ENCODE measurements around the gene CLIP1.
A peak's percentile ranks its signal among the peaks of the same experiment; 100 is the strongest.
"Not testable (repeated sequence)": the region's sequence is repeated elsewhere in the genome, so short reads cannot be mapped to it uniquely, and the experiment has no call there.

The CLIP1 gene

DNA sequence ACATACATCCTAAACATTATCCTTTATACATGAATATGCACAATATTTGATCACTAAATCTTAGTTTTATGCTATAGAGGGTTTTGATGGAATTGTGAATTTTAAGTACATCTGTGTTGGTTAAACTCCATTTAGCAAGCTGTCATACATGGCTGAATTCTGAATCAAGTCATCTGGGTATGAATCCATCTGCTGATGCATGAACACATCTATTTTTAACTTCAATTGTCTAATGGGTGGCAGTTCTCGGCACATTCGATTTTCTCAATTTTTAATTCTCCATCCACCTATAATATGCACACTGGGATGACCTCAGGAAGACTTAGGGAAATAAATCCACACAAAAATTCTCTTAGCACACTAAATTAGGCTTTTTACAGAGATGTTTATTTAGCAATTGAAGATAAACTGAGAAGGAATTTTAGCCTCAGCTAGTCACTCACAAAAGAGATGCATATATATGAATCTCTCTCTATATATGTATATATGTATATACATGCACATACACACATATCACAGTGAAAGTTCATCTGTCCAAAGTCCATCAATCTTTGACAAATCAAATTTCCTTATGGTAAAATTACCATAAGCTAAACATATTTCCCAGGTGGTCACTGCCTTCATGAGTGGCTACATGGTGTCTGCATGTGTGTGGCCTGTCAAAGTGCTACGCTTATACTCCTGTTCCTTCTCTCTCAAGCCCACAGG is 111.7 kb downstream of the CLIP1 start:
- DNase-seq (ENCODE audit: low read depth), result no peak

DNA sequence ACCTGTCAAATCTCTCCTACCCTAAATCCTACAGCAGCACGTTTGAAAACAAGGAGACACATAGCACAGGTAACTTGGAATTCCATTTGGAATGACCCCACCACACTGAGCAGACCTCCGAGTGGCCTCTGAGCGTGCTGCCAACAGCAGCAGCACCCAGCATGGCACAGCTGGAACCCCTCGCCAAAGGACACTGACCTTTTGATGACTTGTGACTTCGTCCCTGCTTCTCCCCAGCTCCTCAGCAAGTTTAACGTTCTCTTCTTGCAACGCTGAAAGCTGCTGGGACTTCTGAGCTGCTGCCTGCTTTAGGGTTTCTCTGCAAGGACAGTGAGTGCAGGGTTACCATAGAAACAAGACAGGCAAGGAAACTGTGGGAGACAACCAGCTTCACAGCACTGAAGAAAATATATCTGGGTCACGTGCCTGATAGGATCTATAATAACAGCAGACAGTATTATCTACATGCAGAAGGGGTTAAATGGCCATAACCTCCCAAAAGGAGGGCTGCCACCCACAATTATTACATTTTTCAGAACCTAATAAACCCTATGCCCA is 112.8 kb downstream of the CLIP1 start:
- no peak for DNase-seq (ENCODE audit: low read depth)

DNA sequence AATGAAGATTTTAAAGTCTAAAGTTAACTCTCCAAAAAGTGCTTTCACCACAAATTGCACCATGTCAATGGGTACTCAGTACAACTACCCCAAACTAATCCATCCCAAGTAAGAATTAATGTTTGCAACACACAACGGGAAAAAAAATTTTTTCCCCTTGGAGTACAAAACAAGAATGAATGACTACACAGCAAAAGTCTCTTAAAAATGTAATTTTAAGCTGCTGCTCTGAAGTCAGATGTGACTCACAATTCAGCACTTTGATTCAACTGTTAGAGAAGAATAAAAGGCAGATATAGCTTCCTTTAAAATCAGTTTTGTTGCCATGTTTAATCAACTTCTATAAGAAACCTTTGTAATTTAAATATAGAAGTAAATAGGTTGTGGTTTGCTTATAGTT is 113.7 kb downstream of the CLIP1 start:
- DNase-seq (ENCODE audit: low read depth), result no peak

DNA sequence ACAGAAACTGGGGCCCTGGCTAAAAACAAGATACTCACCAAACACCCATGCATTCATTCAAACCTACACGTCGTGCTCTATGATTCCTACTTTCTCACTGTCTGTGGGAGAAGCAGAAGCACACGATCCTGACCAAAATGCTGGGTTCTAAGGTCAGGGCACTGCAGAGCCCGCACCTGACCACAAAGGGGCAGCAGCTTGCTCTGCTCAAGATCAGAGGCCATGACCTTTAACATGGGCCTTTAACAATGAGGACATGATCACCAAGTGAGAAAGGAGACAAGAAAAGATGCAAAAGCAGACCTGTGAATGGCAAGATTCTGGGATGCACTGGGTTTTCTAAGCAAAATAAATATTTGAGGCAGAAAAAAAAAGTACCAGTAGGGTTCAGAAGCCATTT is 116.1 kb downstream of the CLIP1 start:
- DNase-seq (ENCODE audit: low read depth), result no peak

DNA sequence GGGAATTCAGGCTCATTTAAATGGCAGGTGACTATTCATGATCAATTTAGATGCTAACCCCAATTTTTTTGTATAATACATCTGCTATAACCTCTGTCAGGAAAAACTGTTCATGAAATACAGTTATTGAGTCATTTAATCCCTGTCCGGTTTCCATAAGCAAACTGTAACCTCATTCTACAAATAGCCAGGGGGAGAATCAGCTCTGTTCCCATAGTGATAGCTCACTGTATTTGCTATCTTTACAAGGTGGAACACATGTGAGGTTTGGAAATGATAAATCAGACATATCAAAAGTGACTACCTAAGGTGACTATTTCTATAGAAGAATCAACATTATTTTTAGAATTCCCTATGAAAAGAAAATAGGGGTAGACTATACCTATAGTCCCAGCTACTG is 117.5 kb downstream of the CLIP1 start:
- DNase-seq (ENCODE audit: low read depth), result no peak

DNA sequence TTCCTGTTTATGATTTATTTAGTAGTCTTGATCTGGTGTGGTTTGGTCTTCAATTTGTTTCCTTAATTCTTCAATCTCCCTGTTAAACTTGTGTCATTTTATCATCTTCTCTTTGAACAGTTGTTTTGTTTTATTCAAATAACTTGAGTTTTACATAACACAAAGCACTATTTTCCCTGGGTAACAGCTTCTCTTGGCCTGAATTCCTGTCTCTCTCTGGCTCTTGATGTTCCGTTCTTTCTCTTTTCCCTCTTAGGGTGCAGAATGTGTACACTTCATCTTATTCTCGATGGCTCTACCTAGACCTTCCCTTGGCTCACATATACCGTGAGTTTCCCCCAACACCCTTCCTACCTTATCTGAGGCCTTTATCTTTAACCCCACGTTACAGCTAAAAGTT is 119.4 kb downstream of the CLIP1 start:
- no peak for DNase-seq (ENCODE audit: low read depth)

DNA sequence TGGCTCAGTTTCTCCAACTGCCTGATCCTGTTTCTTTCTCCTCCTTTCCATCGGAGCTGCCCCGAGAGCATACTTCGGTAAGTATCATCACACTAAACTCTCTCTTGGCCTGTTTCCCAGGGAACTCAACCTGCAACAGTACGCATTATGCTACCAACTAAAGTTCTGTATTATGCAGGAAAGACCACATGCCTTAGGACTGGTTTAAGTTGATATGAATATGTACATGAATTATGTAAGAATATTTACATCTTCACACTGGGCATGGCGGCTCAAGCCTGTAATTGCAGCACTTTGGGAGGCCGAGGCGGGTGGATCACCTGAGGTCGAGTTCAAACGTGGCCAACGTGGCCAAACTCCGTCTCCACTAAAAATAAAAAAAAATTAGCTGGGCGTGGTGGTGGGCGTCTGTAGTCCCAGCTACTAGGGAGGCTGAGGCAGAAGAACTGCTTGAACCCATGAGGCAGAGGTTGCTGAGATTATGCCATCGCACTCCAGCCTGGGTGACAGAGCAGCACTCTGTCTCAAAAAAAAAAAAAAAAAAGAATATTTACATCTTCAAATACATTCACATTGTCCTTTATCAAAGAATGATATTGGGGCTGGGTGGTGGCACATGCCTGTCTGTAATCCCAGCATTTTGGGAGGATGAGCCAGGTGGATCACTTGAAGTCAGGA is 124.3 kb downstream of the CLIP1 start:
- DNase-seq (ENCODE audit: low read depth), result no peak

DNA sequence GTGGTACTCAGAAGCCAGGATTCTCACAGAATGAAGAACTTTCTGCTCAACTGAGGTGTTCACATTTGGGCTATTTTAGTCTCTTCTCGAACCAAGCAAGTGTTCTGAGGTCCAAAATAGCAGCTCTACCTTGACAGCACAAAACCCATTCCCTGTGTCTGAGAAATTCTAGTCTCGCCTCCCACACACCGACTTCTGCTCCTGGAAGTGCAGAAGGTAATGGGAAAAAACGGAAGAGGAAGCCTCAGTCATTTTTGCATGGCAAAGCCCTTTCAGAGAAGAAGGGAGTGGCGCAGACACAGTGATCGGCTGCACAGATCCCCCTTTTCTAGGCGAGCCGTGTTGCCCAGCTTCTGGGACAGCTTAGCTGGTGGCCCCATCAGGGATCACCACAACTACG is 125.0 kb downstream of the CLIP1 start:
- no peak for DNase-seq (ENCODE audit: low read depth)

DNA sequence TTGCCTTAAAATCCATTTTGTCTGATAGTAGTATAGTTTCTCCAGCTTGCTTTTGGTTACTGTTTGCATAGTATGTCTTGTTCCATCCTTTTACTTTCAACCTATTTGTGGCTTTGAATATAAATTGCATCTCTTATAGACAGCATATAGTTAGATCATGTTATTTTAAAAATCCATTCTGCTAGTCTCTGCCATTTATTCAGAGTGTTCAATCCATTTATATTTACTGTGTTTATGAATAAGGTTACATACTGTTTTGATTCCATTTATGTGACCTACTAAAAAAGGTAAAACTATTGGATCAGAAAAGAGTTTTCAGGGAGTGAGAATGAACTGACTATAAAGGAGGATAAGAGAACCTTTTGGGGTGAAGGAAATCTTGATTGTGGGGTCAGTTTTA is 126.6 kb downstream of the CLIP1 start:
- no peak for DNase-seq (ENCODE audit: low read depth)

DNA sequence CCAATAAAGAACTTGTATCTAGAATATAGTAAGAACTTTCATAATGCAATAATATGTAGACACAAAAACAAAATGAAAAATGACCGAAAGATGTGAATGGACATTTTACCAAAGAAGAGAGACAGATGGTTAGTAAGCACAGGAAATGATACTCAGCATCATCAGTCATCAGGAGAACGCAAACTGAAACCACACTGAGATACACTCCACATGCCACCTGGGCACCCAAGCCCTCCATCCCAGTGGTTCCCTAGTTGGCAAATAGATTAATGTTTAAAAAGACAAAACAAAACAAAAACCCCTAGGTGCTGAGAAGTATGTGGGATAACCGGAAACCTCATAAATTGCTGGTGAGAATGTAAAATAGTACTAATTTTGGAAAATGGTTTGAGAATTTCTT is 129.4 kb downstream of the CLIP1 start:
- no peak for DNase-seq (ENCODE audit: low read depth)

DNA sequence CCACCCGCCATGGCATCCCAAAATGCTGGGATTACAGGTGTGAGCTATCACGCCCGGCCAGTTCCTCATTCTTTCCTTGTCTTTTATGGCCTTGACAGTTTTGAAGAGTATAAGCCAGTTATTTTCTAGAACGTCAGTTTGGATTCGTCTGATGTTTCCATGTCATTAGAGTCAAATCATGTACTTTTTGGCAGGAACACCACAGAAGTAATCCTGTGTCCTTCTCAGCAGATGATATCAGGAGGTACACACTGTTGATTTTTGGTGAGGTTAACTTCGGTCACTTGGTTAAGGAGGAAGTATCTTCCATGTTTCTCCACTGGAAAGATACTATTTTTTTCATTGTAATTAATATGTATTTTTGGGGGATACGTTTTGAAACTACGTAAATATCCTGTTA is 131.0 kb downstream of the CLIP1 start:
- DNase-seq (ENCODE audit: low read depth), result no peak

DNA sequence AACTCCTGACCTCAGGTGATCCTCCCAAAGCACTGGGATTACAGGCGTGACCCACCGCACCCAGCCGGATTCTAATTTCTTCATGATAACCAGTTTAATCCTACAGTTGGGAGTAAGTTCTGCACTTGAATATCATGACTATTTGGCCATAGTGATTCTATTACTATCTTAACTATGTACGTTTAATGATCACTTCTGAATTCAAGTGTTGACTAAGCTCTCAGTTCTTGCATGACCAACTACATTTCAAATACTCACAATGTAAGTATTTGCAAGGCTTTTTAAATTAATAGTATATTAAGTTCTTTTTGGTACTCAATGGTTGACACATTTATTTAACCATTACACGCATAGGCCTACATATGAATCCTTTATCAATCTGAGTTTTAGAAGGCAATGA is 138.8 kb downstream of the CLIP1 start:
- no peak for DNase-seq (ENCODE audit: low read depth)

DNA sequence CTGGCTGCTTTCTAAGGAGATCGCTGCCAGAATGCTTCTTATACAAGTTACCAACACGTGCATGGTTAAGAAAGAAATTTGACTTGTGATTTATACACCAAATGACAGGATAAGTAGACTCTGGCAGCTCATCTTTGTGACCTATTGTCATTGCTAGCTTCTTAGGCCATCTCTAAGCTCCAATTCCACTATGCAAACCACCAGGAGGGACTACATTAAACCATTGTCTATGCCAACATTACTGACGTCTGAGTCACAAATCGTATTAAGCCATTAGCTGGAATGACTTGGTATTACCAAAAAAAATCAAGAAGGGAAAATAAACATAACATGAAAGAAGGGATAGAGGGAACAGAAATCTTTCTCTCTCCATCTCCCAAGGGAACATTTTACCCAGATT is 140.4 kb downstream of the CLIP1 start:
- DNase-seq (ENCODE audit: low read depth), result peak; percentile 16

DNA sequence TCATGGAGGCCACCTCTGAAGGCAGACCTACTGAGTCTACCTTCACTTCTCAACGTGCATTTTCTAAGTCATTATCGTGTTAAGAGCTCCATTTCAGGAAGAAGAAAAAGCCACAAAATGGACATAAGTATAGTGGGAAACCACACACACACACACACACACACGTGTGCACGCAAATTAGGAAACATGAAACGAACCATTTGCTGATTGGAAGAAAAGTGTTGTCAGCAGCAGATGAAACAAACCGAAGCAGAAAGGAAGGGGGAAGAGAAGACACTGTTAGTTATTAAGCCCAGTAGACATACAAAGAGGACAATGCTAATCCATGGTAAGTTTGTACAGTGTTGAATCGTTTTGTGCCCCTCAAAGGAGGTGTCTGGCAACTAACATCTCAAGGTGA is 146.2 kb downstream of the CLIP1 start:
- no peak for DNase-seq (ENCODE audit: low read depth)

DNA sequence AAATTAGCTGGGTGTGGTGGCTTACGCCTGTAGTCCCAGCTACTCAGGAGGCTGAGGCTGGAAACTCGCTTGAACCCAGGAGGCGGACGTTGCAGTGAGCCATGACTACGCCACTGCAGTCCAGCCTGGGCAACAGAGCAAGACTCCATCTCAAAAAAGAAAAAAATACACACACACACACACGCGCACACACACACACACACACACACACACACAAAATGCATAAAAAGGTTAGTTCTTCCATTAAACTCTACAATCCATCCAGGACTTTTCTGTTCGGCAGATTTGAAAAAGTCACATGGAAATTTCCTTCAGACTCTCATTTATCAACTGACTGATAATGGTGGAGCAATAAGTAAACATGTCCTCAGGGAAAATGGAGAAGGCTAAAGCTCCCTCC is 147.0 kb downstream of the CLIP1 start:
- no peak for DNase-seq (ENCODE audit: low read depth)

DNA sequence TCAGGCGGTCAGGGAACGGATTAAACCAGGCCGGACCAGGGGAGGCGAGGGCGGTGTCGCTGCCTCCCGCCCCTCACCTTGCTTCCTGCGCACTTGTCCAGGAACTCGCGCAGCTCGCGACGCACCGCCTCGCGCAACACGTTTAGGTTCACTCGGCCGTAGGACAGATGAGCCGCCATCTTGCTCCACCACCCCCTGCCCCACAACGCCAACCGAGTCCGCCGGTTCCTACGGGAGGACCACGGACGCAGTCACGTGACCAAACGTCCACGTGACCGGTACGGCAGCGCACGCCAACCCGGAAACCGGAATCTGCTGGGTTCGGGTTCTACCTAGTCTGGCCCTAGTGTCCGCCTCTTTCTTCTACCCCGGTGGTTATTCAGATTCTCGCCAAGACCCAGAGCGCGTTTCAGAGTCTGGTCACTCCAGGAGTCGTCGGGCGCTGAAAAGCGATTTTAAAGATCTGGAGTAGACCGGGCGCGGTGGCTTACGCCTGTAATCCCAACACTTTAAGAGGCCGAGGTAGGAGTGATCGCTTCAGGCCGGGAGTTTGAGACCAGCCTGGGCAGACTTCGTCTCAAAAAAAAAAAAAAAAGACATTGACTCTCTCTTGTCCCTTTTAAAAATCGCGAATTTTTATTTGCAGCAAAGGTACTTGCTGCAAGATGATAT is 156.1 kb downstream of the CLIP1 start, which contains the start of gene VPS33A:
Gene VPS33A (minus strand): TSS at position 265 of the 672 bp plus-strand sequence. CDS start 86 bp downstream, at position 179.
- DNase-seq (ENCODE audit: low read depth), result peak; percentile 99

DNA sequence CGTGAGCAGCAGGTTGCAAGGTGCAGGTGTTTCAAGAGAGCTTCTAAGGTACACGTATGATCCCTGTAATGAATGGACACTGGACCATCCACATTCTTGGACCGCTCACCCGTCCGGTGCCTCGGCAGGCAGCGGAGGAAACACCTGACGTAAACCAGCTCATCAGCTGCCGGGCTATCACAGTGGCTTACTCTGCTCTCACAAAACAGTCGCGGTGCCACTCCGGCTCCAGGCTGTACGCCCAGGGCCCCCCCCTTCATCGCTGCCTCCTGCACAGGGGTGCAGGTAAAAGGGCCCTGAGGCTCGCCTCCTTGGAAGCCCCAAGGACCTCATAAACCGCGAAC is 156.6 kb downstream of the CLIP1 start:
- no peak for DNase-seq (ENCODE audit: low read depth)

DNA sequence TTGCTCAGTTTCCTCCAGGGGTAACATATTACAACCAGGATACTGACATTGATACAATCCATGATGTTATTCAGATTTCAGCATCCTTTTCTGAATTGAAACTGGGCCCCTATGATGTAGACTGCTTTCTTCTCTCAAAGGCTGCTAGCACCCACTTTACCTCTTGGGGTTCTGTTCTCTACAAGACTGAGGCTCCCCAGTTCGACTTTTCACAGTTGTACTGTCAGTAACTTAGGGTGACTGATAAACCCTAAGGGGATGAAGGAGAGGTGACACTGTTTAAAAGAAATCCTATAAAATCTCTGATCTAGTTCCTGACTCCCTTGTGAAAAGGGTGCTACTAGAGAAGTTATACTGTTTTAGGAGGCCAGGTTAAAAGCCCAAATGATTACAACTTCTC is 157.0 kb downstream of the CLIP1 start:
- DNase-seq (ENCODE audit: low read depth), result no peak

DNA sequence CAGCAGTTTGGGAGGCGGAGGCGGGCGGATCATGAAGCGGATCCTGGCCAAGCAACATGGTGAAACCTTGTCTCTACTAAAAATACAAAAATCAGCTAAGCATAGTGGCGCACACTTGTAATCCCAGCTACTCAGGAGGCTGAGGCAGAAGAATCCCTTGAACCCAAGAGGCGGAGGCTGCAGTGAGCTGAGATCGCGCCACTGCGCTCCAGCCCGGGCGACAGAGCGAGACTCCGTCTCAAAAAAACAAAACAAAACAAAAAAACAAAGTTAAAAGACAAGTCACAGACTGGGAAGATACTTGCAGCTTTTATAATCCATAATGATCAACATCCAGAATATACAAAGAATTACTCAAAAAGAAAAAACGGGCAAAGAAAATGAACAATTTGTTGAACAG is 161.7 kb downstream of the CLIP1 start:
- DNase-seq (ENCODE audit: low read depth), result not testable (repeated sequence)

DNA sequence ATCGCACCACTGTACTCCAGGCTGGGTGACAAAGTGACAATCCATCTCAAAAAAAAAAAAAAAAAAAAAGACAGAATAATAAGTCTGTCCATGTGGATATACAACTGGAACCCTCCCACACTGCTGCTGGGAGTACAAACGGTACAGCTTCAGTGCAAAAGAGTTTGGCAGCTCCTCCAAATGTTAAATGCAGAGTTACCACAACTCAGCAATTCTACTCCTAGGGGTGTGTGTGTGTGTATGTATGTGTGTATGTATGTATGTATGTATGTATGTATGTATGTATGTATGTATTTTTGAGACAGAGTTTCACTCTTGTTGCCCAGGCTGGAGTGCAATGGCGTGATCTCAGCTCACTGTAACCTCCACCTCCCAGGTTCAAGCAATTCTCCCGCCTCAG is 163.5 kb downstream of the CLIP1 start:
- DNase-seq (ENCODE audit: low read depth), result not testable (repeated sequence)

DNA sequence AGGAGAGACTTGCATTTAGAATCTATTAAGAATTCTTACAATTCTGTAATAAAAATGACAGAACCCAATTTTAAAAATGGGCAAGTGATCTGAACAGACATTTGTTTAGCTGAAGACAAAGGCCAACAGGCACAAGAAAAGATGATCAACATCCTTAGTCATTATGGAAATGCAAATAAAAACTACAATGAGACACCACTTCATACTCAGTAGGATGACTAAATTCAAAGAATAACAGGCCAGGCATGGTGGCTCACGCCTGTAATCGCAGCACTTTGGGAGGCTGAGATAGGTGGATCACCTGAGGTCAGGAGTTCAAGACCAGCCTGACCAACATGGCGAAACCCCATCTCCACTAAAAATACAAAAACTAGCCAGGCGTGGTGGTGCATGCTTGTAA is 164.0 kb downstream of the CLIP1 start:
- not testable (repeated sequence) for DNase-seq (ENCODE audit: low read depth)

DNA sequence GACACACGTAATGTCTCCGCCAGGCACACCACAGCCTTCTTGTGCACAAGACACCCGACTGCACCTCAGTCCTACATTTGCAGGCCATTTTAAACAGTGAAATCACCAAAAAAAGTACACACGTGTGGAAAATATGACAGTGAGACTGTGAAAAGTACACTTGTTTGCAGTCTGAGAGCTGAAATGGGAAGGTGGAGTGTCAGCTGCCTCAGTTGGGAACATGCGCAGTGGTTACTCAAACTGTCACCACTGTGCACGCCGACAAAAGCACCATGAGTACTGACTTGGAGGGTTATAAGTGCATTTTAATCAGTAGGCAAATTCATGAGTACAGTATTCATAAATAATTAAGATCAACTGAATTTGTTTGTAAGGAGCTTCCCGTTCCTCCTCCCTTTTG is 171.9 kb downstream of the CLIP1 start:
- no peak for DNase-seq (ENCODE audit: low read depth)

DNA sequence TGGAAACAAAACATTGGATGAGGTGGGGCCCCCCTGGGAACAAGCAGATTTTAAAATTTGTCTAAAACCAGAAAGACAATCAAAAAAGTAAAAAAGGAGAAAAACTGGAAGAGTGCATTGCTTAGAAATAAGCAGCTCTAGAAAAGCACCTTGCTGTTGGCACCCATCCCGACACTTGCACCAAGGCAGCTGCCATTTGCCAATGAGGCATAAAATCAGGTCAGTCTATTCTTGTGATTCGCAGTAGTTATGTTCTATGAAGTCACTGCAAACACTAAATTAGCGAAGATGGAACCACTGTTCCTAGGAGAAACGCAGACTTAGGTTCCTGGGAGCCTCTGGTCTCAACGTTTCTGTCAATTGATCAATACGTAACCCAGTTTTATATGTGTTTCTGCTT is 172.4 kb downstream of the CLIP1 start:
- DNase-seq (ENCODE audit: low read depth), result no peak
